D341Med (cell line): ENCODE measurements around the gene PDE6D.
"Not testable (repeated sequence)": the region's sequence is repeated elsewhere in the genome, so short reads cannot be mapped to it uniquely, and the experiment has no call there.

Experiments
- DNase-seq: peaks from one replicate; pipeline ENCODE4 v3.0.0; 2012; ENCODE audit warnings: low spot score

The PDE6D gene

DNA sequence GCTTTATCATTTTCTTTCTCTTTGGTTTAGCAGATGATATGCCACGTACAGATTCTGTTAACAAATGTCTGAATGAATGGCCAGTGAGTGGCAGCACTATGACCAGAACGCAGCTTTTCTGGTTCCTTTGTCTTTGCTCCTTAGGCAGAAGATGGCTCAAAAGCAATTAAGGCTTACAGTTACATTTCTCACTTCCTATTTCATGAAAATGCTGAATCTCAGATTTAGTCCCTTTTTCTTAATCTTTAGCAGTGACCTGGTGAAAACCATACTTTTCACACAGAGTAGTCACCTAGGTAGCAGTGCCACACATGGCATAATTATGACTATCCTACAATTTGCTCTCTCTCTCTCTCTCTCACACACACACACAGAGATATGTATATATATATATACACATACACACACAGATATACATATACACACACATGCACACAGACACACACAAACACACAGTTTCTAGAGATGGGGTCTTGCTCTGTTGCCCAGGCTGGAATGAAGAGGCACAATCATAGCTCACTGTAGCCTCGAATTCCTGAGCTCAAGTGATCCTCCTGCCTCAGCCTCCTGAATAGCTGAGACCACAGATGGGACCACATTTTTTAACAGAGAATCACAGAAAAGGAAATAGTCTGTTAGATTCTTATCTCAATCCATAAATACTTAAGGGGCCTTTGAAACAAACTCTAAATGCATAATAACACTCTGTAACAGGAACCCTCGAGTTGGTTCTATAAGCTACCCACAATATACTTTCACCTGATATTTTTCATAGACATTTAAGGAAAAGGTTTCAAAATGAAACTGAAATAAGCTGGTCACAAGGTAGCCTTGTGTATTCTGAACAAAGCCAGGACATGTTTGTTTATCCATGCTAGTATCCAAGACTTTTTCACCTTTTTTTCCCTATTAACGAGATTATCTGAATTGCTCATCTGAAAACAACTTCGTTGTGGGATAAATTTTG, 11.6 kb downstream of the PDE6D start:
- no peak for DNase-seq

- DNase-seq: no peak
These were observed 15.6 kb downstream of the PDE6D start for GRCh38 chr2:231765496-231765929.

GRCh38 chr2:231764760-231765159, 16.3 kb downstream of the PDE6D start:
- no peak for DNase-seq

DNA sequence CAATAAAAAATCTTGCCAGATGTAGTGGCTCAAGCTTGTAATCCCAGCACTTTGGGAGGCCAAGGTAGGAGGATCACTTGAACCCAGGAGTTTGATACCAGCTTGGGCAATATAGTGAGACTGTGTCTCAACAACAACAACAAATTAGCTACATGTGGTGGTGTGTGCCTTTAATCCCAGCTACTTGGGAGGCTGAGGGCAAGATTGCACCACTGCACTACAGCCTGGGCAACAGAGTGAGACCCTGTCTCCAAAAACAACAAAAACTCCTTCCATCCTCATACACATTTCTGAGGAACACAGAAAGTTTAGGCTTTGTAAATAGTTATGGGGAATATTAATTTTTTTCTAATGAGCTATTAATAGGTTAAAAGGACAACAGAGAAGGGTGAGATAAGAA, 17.0 kb downstream of the PDE6D start:
- DNase-seq: no peak

- DNase-seq: no peak
These were observed 19.3 kb downstream of the PDE6D start for GRCh38 chr2:231761735-231762134.

DNA sequence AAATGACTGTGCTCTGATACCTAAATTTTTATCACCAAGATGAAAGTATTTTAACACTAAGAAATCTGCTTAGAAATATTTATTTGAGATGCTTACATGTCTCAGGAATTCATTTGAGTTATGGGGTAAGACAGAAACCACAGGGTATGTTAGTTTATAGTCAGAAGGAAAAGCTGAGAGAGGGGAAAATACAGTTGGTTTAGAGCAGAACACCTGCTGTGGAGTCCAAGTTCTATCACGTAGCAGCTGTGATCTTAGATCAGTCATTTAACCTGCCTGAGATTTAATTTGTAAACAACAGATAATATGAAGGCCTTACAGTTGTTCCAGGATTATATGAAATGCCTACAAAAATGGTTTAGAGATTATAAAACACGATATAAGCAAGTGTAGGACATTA, 29.0 kb downstream of the PDE6D start:
- no peak for DNase-seq

DNA sequence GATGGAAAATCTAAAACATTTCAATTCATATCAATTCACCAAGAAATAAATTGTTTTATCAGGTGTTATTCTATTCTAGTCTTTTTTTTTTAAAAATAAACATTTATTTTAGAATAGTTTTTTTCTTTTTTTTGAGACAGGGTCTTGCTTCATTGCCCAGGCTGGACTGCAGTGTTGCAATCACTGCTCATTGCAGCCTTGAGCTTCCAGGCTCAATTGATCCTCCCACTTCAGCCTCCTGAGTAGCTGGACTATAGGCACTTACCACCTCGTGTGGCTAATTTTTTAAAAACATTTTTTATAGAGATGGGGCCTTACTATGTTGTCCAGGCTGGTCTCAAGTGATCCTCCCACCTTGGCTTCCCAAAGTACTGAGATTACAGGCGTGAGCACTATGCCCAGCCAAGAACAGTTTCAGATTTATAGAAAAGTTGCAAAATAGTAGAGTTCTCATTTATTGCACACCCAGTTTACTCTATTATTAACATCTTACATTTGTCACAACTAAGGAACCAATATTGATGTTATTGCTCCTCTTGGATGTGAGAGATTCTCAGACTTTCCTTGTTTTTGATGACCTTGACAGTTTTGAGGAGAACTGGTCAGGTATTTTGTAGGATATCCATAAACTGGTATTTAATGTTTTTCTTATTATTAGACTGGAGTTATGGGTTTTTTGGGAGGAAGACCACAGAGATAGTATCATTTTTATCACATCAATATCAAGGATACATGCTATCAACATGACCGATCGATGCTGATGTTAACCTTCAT, 29.9 kb downstream of the PDE6D start:
- DNase-seq: no peak

- not testable (repeated sequence) for DNase-seq
These were observed 32.1 kb downstream of the PDE6D start for GRCh38 chr2:231749016-231749415.

GRCh38 chr2:231748153-231748896, 32.8 kb downstream of the PDE6D start:
- DNase-seq: not testable (repeated sequence)

GRCh38 chr2:231745303-231746038, 35.6 kb downstream of the PDE6D start:
- no peak for DNase-seq

- no peak for DNase-seq
These were observed 37.5 kb downstream of the PDE6D start for GRCh38 chr2:231743376-231744116.

GRCh38 chr2:231737761-231738160, 43.3 kb downstream of the PDE6D start:
- no peak for DNase-seq

DNA sequence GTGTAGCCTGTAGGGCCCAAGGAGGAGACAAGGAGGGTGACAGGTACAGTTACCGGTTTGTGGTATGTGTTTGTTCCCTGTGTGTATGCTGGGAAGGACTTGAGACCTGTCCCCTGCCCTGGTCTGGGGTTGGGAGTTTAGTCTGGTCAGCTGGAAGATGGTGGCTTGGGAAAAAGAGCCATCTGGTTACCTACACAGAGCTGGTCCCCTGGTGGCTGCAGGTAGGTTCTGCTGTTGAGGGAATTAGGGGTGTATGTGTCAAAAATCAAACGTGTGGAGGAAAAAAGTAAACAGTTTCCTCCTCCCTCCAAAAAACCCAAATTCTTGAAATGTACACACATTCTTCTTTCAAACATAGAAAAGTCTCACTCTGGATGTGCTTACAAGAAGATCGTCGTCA, 48.5 kb downstream of the PDE6D start:
- DNase-seq: no peak

GRCh38 chr2:231727621-231728020, 53.5 kb downstream of the PDE6D start:
- no peak for DNase-seq

DNA sequence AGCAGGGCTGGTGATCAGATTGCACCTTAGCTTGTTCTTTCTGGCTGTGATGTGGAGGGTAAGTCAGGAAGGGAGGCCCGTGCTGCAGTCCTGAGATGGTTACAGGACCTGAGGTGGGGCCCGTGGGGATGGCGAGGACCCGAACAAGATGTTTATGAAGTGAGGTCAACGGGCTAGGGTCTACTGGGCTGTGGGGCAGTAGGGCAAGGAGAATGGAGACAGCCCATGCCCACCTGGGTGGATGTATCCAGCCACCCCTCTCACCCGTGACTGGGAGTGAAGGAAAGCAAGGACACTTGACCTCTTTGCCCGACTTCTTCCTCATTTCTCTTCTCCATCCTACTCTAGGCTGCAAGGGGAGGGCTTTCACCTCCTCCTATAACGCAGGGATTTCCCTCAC, 54.8 kb downstream of the PDE6D start:
- no peak for DNase-seq

DNA sequence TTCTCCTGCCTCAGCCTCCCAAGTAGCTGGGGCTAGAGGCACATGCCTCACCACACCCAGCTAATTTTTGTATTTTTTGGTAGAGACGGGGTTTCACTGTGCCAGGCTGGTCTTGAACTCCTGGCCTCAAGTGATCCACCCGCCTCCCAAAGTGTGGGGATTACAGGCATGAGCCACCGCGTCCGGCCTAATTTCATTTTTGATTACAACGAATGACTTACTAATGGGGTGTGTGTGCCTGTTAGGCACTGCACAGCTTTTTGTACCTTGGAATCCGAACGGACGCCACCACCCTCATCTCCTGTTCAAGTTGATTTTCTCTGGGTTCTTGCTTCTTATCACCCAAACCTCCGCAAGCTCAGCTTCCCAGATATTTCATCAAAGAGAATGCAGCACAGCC, 55.6 kb downstream of the PDE6D start:
- no peak for DNase-seq

DNA sequence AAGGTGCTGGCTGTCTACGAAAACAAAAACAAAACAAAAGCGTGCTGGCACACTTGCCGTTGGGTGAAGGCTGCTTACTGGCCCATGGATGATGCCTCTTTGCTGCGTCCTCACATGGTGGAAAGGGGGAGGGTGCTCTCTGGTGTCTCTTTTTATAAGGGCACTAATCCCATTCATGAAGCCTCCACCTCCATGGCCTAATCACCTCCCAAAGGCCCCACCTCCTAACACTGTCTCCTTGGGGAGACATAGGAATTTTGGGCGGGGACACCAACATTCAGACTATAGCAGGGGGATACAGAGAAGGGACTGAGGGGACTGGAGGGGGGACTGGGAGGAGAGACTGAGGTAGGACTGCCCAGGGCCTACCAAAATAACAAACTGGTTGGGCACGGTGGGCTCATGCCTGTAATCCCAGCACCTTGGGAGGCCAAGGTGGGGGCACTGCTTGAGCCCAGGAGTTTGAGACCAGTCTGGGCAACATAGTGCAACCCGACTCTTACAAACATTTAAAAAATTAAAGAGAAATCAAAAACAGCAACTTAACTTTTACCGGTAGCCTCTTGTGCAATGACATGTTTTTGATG, 58.3 kb downstream of the PDE6D start:
- DNase-seq: no peak

- no peak for DNase-seq
These were observed 59.8 kb downstream of the PDE6D start for GRCh38 chr2:231720987-231721966.

DNA sequence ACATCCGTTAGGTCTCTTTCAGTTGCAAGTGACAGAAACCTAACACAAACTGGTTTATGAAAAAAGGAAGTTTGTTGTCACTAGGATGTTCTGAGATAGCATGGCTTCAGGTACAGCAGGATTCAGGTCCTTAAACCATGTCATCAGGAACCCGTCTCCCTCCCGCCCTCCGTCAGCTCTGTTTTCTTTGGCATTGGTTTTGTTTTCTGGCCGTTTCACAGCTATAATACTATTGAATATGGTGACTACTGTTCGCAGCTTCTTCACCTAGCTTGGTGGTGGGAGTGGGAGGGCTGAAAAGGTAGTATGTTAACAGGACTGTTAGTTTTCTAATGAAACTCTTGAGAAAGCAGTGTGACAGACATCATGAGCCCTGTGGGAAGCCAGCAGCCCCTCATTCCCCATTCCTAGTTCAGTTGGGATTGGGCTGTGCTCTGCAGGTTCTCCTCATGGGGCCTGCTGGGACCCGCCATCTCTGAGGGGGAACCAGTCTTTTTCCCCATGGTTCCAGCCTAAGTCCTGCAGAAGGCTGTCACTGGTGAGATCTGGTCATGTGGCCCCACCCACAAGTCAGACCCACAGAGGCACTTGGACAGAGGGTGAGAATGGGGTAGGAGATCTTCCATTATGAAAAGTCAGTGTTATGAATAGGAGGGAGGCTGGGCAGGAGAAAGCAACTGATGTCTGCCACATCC, 60.6 kb downstream of the PDE6D start:
- DNase-seq: no peak
